ENCODE data around the gene BABAM1.

DNA sequence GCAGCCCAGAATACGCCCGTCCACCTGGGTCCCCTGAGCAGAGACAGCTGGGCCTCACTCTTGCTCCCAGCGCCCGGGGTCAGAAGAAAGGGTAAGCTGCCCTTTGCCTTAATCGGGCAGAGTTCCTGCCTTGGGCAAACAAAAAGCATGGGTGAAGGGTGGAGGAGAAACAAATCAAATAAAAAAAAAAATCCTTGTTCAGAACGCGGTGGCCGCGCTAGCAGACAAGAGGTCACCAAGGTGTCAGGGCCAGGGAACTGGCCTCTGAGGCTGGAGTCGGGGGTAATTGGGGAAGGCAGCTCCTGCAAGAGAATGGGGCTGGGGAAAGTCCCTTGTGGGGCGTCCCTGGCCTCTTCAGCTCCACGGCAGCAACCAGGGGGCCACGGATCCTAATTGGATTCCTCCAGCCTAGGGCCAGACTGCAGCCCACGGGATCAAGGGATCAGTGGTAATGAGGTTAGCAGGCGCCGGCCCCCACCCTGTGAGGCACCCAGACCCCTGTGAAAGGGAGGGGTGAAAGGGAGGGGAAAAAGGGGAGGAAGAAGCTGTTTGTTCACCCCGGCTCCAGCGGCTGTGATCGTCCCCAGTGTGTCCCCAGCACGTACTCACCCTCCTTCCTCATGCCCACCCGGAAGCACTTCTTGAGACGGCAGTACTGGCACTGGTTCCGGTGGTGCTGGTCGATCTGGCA is 27.0 kb upstream of the BABAM1 start:
- TF ChIP-seq, protein P1, sequence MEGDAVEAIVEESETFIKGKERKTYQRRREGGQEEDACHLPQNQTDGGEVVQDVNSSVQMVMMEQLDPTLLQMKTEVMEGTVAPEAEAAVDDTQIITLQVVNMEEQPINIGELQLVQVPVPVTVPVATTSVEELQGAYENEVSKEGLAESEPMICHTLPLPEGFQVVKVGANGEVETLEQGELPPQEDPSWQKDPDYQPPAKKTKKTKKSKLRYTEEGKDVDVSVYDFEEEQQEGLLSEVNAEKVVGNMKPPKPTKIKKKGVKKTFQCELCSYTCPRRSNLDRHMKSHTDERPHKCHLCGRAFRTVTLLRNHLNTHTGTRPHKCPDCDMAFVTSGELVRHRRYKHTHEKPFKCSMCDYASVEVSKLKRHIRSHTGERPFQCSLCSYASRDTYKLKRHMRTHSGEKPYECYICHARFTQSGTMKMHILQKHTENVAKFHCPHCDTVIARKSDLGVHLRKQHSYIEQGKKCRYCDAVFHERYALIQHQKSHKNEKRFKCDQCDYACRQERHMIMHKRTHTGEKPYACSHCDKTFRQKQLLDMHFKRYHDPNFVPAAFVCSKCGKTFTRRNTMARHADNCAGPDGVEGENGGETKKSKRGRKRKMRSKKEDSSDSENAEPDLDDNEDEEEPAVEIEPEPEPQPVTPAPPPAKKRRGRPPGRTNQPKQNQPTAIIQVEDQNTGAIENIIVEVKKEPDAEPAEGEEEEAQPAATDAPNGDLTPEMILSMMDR (conservative IDR thresholded peaks at IDR 0.05; ENCODE audit: low read length), result no peak
- no peak for TF ChIP-seq EZH2phosphoT487 (IDR thresholded peaks at IDR 0.05; ENCODE audit: borderline replicate concordance)

Data from Loucy (cell line).